ENCODE results near the gene SKI.
A peak's percentile ranks its signal among the peaks of the same experiment; 100 is the strongest.

SKI gene

DNA sequence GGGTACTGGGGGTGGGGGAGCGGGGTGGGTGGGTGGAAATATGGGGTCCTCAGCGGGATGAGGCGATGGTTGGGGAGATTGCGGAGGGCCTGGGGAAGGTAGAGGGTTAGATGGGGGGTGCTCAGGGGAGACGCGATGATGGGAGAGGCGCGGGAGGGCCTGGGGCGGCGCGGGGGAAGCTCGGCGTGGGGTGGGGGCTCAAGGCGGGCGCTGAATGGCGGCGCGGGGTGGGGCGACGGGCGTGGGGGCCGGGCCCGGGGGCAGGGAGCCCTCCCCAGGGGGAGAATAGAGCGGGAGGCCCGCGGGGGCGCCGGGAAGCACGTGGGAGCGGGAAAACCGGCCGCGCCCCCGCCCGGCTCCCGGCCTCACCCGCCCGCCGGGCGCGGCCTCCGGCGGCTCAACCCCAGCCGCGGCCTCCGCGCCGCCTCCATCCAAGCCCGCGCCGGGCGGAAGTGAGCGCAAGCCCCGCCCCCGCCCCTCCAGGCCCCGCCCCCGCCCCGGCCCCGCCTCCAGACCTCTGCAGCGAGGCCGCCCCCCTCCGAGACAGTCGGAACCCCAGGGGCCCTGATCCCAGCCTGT, 33.7 kb upstream of the SKI start, which contains the start of gene FAAP20:
FAAP20 (minus strand) TSS at position 454 of the 579 bp plus-strand sequence; CDS start at position 431, 23 bp downstream.
- peak; percentile 63 for DNase-seq (ENCODE audit: low read depth)

DNA sequence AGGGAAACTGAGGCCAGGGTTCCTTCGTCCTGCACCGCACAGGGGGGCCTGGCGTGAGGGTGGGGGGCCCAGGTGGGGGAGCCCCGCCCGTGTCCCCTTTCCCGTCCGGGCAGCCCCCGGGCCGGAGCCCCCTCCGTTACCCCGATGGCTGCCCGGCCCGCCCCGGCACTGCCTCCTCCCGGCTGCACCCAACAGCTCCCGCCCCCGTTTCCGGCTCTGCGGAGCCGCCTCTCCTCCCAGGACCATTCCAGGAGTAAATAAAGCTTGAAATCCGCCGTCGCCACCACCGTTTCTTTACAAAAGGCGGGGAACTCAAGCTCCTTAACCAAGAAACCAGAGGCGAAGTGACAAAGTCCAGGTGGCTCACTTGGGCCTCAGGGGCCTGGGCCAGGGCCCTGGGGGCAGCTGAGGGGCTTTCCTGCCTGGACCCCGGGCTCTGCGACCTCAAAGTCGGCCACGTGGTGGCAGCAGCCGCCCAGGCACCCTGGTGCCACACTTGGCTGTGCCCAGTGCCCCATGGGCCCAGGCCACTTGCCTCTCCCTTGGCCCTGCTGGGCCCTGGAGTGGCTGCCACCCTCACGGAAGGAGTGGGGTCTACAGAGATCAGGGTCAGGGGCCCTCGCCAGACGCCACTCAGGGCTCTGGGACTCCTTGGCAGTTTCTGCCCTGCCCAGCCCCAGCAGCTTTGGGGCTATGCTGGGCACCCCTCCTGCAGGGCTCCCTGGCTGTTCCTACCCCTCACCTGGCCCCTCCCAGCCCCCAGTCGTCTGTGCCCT, 33.0 kb upstream of the SKI start:
- DNase-seq (ENCODE audit: low read depth) = peak; percentile 76

DNA sequence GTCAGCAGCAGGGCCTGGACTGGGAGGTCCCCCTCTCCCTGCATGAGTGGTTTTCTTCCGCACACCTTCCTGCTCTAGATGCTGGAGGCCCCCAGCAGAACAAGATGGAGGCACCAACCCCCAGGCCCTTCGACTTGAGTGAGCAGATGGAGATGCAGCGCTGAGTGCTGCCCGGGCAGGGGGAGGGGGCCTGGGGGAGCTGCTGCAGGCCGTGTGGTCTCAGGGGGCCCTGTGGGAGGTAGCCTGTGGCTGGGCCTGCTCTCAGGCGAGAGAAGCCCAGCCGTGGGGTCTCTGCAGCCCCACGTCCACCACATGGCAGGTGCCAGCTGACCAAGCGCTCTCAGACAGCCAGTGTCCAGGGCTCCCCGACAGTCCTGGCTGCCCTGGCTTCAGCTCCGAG, 32.3 kb upstream of the SKI start:
- DNase-seq (ENCODE audit: low read depth) = no peak

DNA sequence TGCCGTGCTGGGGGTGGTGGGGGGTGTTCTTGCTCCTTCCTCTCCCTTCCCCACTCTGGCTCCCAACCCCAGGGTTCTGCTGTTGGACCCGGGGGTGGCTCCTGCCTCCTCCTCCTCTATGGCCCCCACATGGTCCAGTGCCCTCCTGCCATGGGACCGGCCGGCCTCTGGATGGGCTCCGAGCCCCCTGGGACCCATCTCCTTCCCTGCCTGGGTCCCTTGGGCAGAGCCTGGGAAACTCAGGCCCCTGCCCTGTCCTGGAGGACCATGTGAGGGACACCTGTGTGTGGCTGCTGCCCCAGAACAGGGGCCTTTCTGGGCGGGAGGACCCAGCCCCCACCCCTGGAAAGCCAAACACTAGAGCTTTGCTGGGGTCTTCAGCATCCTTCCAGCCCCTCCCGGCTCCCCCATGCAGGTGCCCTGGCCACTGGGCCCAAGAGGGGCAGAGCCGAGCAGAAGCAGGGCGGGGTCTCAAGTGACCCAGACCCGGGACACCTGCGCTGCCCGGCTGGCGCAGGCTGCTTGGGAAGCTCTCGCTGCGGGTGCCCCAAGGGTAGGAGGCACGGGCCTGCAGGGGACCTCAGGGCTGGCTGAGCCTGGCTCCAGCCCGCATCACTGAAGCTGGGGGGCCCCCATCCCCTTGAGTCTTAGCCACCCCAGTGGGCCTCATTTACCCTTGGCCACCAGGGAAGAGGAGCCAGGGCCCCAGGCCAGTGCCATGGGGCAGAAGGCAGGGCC, 31.0 kb upstream of the SKI start:
- DNase-seq (ENCODE audit: low read depth) = no peak

DNA sequence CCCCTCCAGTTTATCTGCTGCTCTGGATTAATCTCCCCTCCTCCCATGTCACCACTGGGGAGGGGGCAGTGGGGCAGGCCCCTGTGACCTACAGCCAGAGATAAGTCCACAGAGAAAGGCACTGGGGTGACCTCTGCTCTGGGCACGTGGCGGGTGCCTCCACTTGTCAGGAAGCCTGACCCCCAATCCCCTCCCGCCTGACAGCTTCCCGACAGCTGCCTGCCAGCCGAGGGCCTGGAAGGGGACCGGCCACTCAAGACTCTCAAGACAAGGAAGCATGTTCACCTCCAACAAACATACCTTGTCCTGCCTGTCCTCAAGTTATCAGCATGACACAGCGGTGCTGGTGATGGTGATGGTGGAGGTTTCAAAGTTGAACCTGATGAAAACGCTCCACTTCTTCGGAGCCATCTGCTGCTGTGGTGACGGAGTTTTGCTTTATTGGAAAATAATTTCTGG, 30.4 kb upstream of the SKI start:
- DNase-seq (ENCODE audit: low read depth) = no peak

DNA sequence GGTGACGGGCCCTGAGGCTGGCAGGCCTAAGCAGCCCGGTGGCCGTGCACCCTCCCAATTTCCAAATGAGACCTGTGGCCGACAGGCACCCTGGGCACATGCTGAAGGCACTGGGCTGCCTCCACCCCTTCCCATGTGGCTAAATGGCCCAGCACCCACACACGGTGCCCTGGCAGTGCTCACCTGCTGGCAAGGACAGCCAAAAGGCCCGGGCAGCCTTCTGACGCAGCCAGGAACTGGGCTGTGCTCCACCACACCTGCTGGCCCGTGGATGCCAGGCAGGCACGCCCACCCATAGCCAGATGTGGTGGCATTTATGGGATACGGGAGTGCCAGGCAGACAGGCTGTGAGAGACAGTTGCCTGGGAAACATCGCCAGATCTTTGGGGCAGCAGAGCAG, 29.5 kb upstream of the SKI start:
- no peak for DNase-seq (ENCODE audit: low read depth)

DNA sequence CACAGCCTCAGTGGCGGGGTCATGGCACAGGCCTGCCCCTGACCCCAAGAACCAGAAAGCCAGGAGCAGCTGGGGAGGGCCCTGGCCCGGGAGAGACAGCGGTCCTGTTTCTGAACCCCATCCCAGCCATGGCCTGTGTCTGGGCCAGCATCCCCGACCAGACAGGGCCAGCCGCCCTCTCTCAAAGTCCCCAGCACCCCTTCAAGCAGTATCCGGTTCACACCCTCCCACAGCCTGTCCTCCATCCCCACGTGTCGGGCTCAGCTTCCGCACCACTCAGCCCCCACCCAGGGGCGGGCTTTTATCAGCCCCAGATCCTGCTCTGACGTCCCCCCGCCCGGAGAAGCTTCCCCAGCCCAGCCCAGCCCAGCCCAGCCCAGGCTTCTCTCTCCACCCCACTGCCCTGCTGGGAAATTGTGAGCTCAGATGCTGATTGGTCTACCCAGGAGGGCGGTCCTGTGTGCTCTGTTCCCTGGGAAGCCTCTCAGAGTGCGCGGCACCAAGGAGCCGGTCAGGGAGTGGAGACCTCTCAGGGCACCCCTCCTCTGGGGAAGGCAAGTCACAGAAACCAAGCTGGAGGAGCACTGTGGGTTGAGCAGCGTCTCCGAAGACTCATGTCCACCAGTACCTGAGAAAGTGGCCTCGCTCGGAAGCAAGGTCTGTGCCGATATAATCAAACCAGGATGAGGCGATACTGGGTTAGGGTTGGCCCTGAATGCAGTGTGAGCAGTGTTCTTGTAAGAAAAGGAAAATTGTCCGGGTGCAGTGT, 28.9 kb upstream of the SKI start:
- DNase-seq (ENCODE audit: low read depth) = peak; percentile 70

DNA sequence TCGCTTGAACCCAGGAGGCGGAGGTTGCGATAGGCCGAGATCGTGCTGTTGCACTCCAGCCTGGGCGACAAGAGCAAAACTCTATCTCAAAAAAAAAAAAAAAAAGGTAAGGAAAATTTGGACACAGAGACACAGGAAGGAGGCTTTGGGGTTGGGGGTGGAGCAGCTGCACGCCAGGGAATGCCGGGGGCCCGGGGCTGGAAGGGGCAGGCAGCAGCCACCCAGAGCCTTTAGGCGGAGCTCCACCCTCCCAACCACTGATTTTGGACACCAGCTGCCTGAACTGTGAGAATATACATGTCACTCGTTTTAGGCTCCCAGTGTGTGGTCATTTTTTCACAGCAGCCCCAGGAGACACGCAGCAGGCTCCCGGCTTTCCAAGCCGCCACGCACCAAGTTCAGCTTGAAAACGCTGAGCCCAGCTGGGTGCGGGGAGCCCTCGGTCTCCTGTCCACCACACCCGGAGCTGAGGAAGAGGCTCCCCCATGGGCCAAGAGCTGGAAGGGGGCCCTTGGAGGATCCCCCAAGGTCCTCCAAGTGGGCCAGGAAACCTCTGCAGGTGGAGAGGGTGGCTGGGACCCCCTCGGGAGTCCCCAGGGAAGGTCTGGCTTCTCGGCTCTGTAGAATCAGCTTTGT, 27.7 kb upstream of the SKI start:
- DNase-seq (ENCODE audit: low read depth) = no peak

DNA sequence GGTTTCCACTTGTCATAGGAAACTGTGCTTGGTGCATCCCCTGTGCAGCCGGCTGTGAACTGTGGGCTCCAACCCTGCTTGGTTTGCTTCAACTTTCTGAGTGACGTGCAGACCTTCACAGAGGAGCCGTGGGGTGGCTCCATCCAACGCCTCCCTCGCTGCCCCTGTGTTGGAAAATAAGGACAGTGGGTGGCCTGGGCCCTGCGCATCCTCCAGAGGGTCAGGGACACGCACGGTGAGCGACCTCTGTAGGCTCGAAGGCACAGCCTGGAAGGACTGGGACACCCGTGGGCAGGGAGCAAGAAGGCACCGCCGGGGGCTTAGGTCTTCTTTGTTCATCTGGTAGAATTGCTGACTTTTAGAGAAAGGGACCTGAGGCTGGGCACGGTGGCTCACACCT, 27.1 kb upstream of the SKI start:
- no peak for DNase-seq (ENCODE audit: low read depth)

DNA sequence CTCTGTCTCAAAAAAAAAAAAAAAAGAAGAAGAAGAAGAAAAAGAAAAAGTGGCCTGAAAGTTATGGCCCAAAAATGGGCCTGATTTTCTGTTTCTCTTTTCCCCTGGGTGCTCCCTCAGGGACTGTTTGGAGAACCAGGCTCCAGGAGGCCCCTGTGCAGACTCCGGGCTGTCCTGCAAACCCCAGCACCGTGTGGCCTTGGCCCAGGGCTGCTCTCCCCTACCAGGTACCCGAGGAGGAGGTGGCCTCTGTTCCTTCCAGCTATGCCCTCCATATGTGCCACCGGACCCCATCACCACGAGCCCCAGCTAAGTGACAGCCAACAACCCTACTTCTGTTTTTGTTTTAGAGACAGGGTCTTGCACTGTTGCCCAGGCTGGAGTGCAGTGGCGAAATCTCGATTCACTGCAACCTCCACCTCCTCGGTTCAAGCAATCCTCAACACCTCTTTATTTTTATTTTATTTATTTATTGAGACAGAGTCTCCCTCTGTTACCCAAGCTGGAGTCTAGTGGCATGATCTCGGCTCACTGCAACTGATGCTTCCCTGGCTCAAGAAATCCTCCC, 26.0 kb upstream of the SKI start:
- DNase-seq (ENCODE audit: low read depth) = no peak

DNA sequence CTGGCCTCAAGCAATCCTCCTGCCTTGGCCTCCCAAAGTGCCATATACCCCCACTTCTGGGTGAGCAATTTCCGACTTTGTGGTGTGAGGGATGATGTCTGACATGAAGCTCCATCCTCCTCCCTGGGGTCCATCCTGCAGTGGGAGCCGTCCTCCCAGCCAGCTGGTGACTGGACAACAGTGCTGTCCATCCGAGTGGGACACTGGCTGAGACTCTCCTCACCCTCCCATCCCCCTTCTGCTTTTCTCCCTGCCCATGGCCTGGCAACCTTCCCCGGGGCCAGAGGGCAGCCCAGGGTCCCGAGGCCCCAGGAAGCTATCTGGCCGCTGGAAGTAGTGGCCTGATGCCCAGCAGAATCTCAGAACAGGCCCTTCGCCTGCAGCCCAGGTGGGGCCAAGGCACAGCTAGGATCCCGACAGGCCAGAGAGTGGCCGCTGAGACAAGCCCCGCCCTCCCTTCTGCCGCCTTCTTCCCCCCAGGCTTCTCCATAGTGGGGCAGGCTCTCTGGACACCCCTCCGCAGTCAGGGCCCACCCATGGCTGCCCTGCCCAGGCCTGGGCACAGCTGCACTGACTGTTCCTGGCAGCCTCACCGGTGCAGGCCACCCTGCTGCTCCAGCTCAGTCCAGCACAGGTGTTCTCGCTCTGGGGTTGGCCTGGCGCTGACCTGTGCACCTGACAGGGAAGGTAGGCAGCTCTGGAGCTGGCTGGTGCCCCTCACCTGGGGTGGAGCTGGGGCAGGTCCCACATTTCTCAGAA, 25.1 kb upstream of the SKI start:
- DNase-seq (ENCODE audit: low read depth) = no peak

DNA sequence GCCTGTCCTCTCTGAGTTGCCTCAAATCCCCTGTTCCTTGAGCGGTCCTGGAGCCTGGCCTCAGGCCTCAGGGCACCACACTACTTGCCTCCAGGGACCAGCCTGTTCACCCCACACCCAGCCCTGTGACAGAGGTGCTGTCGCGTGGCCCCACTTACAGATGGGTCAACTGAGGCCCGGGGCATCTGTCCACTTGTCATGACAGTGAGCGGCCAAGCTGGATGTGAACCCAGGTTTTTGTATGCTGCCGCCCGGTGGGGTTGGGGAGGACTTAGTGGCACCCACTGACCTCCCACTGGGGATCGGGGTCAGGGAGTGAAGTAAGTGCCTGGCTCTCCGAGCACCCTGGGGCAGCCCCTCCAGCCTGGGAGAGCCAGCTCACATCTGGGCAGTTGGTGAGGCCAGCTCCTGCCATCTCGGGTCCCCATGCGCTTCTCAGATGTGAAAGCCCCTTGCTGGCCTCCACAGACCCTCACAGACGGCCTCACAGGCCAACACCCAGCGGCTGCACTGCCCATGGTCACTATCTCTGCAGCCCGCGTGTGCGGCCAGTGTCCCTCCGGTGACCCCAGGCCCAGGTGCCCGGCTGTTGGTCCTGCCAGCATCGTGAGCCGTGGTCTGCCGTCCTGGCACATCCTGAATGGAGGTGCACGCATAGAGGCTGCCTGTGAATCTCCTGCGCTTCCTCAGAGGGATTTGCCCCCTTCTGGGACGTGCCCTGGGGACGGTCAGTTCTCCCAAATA, 24.3 kb upstream of the SKI start:
- DNase-seq (ENCODE audit: low read depth) = no peak

DNA sequence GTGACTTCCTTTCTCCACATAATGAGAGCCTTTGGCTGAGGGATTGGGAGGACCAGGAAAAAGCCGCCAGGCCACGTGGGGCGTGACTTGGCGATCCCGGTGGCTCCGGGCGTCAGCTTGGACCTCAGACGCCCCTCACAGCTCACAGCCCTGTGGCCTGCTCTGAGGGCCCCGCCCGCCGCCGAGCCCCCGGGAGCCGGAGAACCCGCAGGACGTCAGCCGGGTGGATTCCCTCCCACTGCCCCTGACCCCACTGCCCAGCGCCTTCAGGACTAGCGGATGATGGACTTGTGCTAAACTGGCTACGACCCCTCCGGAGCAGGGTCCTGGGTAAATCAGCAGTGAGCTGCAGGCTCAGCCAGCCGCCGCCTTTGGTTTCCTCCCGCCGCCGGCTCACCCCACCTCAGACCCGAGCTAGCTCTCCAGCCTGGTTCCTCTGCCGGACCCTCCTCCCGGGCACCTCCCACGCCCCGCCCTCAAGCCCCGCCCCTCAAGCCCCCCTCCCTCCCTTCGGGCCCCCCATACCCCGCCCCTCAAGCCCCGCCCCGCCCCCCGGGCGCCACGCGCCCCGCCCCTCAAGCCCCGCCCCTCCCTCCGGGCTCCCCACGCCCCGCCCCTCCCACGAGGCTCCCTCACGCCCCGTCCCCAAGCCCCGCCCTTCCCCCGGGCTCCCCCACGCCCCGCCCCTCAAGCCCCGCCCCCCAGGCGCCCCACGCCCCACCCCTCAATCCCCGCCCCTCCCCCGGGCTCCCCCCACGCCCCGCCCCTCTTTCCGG, 23.5 kb upstream of the SKI start:
- DNase-seq (ENCODE audit: low read depth) = no peak

DNA sequence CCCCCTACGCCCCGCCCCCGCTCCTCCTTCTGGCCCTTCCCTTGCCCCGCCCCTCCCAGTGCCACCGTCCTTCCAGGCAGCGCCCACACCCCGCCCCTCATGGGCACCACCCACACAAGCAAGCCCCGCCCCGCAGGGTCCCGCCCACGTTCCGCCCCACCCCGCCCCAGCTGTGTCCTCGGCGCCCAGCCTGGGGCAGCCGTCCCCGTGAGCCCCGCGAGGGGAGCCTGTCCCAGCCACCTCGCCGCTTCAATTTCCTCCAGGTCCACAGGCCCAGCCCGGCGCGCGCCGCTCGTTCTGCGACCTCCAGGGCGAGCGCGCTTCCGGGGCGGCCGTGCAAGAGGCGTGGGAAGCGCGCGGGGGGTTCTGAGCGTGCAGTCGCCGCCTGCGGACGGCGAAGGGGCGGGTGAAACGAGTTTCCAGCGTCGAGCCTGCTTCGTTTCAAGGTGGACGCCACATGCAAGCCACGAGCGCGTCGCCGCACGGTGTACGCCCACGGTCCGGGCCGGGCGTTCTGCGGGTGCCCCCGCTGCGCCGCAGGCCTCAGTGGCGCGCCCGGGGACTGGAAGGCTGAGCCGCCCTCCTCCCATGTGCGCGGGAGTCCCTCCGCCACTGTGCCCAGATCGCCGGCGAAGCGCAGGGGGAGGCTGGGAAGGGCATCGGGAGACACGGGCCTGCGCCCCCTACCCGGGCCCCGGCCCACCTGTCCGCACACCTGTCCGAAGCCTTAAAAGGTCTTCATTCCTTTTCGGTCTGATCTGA, 22.7 kb upstream of the SKI start:
- peak; percentile 88 for DNase-seq (ENCODE audit: low read depth)

DNA sequence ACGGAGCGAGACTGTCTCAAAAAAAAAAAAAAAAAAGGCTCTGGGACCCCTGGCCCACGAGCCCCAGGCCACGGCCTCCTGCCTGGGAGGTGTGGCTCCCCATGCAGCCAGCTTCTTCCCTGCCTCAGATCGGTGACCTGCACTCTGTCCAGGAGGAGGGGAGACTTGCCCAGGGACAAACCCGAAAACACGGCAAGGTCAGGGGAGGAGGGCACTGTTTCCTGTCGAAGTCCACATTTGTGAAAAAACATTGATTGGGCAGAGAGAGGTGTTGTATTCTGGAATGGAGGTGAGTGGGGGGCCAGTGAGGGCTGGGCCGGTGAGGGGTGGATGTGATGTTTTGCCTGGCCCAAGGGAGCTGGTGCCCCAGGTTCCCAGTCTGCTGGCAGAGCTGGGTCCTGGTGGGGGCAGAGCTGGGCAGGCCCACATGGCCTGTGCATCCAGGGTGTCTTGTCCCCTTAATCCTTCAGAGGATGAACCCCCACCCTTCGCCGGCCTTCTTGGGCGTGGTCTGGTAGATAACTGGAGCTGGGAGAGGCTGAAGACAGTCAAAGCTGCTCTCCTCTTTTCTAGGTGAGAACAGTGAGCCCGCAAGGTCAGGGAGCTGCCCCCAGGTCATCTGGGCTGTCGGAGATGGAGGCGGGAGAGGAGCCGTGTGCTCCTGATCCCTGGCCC, 21.2 kb upstream of the SKI start:
- DNase-seq (ENCODE audit: low read depth) = no peak

DNA sequence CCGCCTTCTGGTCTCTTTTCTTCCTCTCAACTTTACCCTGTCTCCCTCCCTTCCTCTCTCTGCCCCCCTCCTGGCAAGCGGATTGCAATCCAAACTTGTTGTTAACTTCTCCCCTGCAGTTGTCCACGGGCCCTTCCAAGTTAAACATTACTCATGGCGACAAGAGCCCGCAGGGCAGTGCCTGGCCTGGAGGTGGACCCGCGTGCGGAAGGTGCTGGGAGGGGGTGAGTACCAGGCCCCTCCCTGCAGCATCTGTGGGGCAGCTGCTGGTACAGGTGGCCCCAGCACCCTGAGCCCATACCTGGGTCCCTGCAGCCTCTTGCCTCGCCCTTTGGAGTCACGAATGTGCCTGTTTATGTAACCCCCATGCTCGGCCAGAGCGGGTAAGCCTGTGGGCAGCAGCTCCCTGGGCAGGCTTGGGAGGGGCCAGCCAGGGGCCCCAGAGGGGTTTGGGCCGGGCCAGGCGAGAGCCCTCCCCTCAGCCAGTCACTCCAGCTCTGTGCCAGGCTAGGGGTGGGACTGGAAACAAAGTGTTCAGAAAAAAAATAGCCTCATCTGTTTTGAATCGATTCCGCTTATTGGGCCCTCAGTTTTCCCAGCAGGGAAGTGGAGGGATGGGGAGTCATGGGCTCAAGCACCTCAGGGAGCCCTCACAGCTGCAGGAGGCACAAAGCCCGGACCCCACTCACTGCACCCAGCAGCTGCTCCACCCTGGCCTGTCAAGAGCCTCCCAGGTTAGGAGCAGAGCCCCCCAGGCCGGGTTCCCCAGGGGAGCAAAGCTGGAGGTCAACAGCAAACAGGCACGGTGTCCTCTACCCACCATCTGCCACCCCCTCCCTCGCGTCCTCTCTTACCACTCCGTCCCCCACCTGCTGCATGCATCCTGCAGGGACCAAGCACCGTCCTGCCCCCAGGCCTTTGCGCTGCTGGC, 19.5 kb upstream of the SKI start:
- no peak for DNase-seq (ENCODE audit: low read depth)

Measured in activated T-helper 9 cell treated with anti-CD3 and anti-CD28 coated beads, Interleukin-2, amount 50 U/mL, for 16 hours (primary cell).